Measurements from ENCODE around the gene UNKL. TPM values are rescaled to one million over a fixed set of nuclear protein-coding genes. Genes with fewer than 3 reads are reported as not detected.

Gene UNKL
- total RNA-seq, 1 donor from 2014 or later = 13.6 TPM

- intact Hi-C loops (cut with DNase I) = no loop called here
- ATAC-seq (ENCODE audit: poor library complexity) (no peak), DNase-seq (no peak)
These were observed 67.1 kb downstream of the UNKL start for GRCh38 chr16:1347286-1347855.

- intact Hi-C loops (cut with DNase I) = no loop called here
- DNase-seq = no peak
- ATAC-seq (ENCODE audit: poor library complexity) = no peak
These were observed 67.8 kb downstream of the UNKL start for GRCh38 chr16:1346422-1347285.

GRCh38 chr16:1345651-1346421 lies 68.7 kb downstream of the UNKL start:
- no peak for ATAC-seq (ENCODE audit: poor library complexity)
- DNase-seq = no peak
- intact Hi-C loops (cut with DNase I) = no loop called here

GRCh38 chr16:1345087-1345486 lies 69.4 kb downstream of the UNKL start:
- ATAC-seq (ENCODE audit: poor library complexity) = no peak
- no peak for DNase-seq
- intact Hi-C loops (cut with DNase I) = no loop called here

- ATAC-seq (ENCODE audit: poor library complexity) (no peak), DNase-seq (no peak)
- intact Hi-C loops (cut with DNase I) = no loop called here
These were observed 70.0 kb downstream of the UNKL start for GRCh38 chr16:1344499-1344898.

- intact Hi-C loops (cut with DNase I) = no loop called here
These were observed 70.9 kb downstream of the UNKL start for GRCh38 chr16:1343428-1344242.

GRCh38 chr16:1342526-1343427 lies 71.7 kb downstream of the UNKL start:
- DNase-seq = peak; percentile 94
- intact Hi-C loops (cut with DNase I) = no loop called here
- peak; percentile 95 for ATAC-seq (ENCODE audit: poor library complexity)

More at GRCh38 chr16:1343428-1344242, 70.9 kb downstream of the UNKL start:
- ATAC-seq (ENCODE audit: poor library complexity) (no peak), DNase-seq (no peak)

- intact Hi-C loops (cut with DNase I) = no loop called here
- no peak for ATAC-seq (ENCODE audit: poor library complexity)
These were observed 72.7 kb downstream of the UNKL start for GRCh38 chr16:1341495-1342420.

GRCh38 chr16:1340730-1341494 lies 73.6 kb downstream of the UNKL start:
- intact Hi-C loops (cut with DNase I) = no loop called here
- DNase-seq = no peak
- no peak for ATAC-seq (ENCODE audit: poor library complexity)

More at GRCh38 chr16:1341495-1342420, 72.7 kb downstream of the UNKL start:
- no peak for DNase-seq

- ATAC-seq (ENCODE audit: poor library complexity) (no peak), DNase-seq (no peak)
- intact Hi-C loops (cut with DNase I) = no loop called here
These were observed 75.4 kb downstream of the UNKL start for GRCh38 chr16:1338855-1339675.

GRCh38 chr16:1338119-1338730 lies 76.3 kb downstream of the UNKL start:
- ATAC-seq (ENCODE audit: poor library complexity) (no peak), DNase-seq (no peak)
- intact Hi-C loops (cut with DNase I) = no loop called here

- intact Hi-C loops (cut with DNase I) = no loop called here
- ATAC-seq (ENCODE audit: poor library complexity) = no peak
- DNase-seq = no peak
These were observed 77.0 kb downstream of the UNKL start for GRCh38 chr16:1337486-1337885.

GRCh38 chr16:1336619-1337018 lies 77.9 kb downstream of the UNKL start:
- DNase-seq = no peak
- no peak for ATAC-seq (ENCODE audit: poor library complexity)
- intact Hi-C loops (cut with DNase I) = no loop called here

- intact Hi-C loops (cut with DNase I) = no loop called here
- DNase-seq (no peak), ATAC-seq (ENCODE audit: poor library complexity) (no peak)
These were observed 78.5 kb downstream of the UNKL start for GRCh38 chr16:1335996-1336395.

Data from Right ventricle myocardium superior (tissue), 1 donor.